ENCODE results near the gene PCNX2. TPM values are rescaled to one million over a fixed set of nuclear protein-coding genes. Genes with fewer than 3 reads are reported as not detected.

PCNX2 gene
- total and polyA plus RNA-seq, 2 of the 8 experiments (the other 6 are each of a cell fraction or from before 2014, with no cell fraction given), result 46.1 to 57.6 TPM

GRCh38 chr1:233033361-233033760 is 262.2 kb downstream of the PCNX2 start:
- H4K8ac ChIP-seq (ENCODE audit: extremely low read depth, insufficient read depth, low read length), result no peak overlapping the region
- 93% methylated on average over 3 of the region's 3 CpGs; no CpG with 5 or more reads in 1 of the 2 experiments for WGBS, 2 experiments (ENCODE audit: extremely low coverage in 1 of 2, insufficient coverage in 1 of 2, insufficient read length in 1 of 2, insufficient replicate concordance in 2 of 2, low coverage in 1 of 2, low lambda C conversion rate in 2 of 2, missing lambda C conversion rate in 1 of 2)
- H3K18ac ChIP-seq (ENCODE audit: extremely low read depth, low read length), result no peak overlapping the region
- H3K36me3 ChIP-seq (ENCODE audit: control insufficient read depth in 2 of 4, insufficient read depth in 4 of 4, low read length in 3 of 4), result no peaks in the 10 kb centered on the region
- FAIRE-seq (no peak), DNase-seq (ENCODE audit: low read depth in 1 of 2, low spot score in 2 of 2) (no peak)
- no peak overlapping the region for H2BK20ac ChIP-seq (ENCODE audit: low read length)
- H3K23ac ChIP-seq (ENCODE audit: insufficient read length), result no peak overlapping the region
- POLR2A ChIA-PET (ENCODE audit: partially characterized antibody), result no interaction called here
- H3K23me2 ChIP-seq (ENCODE audit: low read depth, low read length), result no peaks in the 10 kb centered on the region
- no peak overlapping the region for H3K14ac ChIP-seq (ENCODE audit: insufficient read length)
- H3K27me3 ChIP-seq (replicated peaks in 1 of 4; ENCODE audit: control insufficient read depth in 3 of 4, extremely low read depth in 1 of 4, insufficient read depth in 3 of 4, low read length in 3 of 4), result no peaks in the 10 kb centered on the region
- H3K27ac ChIP-seq (ENCODE audit: low read depth, low read length), result no peak overlapping the region
- no peaks in the 10 kb centered on the region for H3K79me2 ChIP-seq (ENCODE audit: control insufficient read depth in 1 of 2, insufficient read depth in 2 of 2, low read length in 2 of 2)
- H3K9me3 ChIP-seq (ENCODE audit: insufficient read depth in 2 of 2, low read depth in 1 of 2, low read length in 1 of 2), result no peaks in the 10 kb centered on the region
- H2BK12ac ChIP-seq (ENCODE audit: low read depth, low read length), result no peak overlapping the region
- no peak overlapping the region for H3K4me3 ChIP-seq (ENCODE audit: extremely low read depth in 1 of 4, insufficient read depth in 2 of 4, low read depth in 3 of 4, low read length in 4 of 4)
- no peak overlapping the region for H3K4ac ChIP-seq (replicated peaks; ENCODE audit: insufficient read length, low read depth, low read length)
- H4K20me1 ChIP-seq (replicated peaks in 1 of 2; ENCODE audit: control insufficient read depth in 1 of 2, insufficient read depth in 2 of 2, low read length in 2 of 2), result no peaks in the 10 kb centered on the region
- no peak overlapping the region for H2AFZ ChIP-seq (ENCODE audit: low read length)
- H4K91ac ChIP-seq (replicated peaks; ENCODE audit: insufficient read length, low read length), result no peak overlapping the region
- H4K5ac ChIP-seq (ENCODE audit: insufficient read length, low read depth, low read length), result no peak overlapping the region
- H2BK5ac ChIP-seq (ENCODE audit: low read depth, low read length), result no peak overlapping the region
- no peak overlapping the region for H2BK15ac ChIP-seq (ENCODE audit: low read length)
- H3K4me2 ChIP-seq (ENCODE audit: insufficient read depth in 1 of 2, low read depth in 2 of 2, low read length in 2 of 2), result no peak overlapping the region
- no peaks in the 10 kb centered on the region for H3K79me1 ChIP-seq (ENCODE audit: low read depth, low read length)
- H3K9ac ChIP-seq (replicated peaks in 1 of 4; ENCODE audit: extremely low read depth in 1 of 4, low read depth in 3 of 4, low read length in 3 of 4), result no peak overlapping the region
- H2BK120ac ChIP-seq (replicated peaks; ENCODE audit: low read depth, low read length), result no peak overlapping the region
- H3K4me1 ChIP-seq (replicated peaks in 1 of 4; ENCODE audit: control insufficient read depth in 3 of 4, insufficient read depth in 4 of 4, low read length in 3 of 4), result no peaks in the 10 kb centered on the region
- H2AK5ac ChIP-seq (ENCODE audit: low read depth, low read length), result no peak overlapping the region
- CTCF ChIA-PET (ENCODE audit: partially characterized antibody), result no interaction called here
- H3K56ac ChIP-seq (replicated peaks; ENCODE audit: insufficient read length, low read depth, low read length), result no peak overlapping the region
- no peak for TF ChIP-seq RFX5 (IDR thresholded peaks at IDR 0.05; ENCODE audit: borderline replicate concordance, low read depth, low read length)
- TF ChIP-seq SUZ12 (IDR thresholded peaks at IDR 0.05; ENCODE audit: low read length), result no peak
- no peak for TF ChIP-seq CEBPB (IDR thresholded peaks at IDR 0.05; ENCODE audit: low read depth, low read length)
- no peak for TF ChIP-seq EGR1 (IDR thresholded peaks at IDR 0.05; ENCODE audit: borderline replicate concordance, low read depth, low read length)
- TF ChIP-seq NRF1 (IDR thresholded peaks at IDR 0.05; ENCODE audit: low read depth, low read length), result no peak
- TF ChIP-seq NANOG (IDR thresholded peaks at IDR 0.05; ENCODE audit: insufficient read depth, low read depth, low read length, poor library complexity, severe bottlenecking), result no peak
- no peak for TF ChIP-seq ATF3 (IDR thresholded peaks at IDR 0.05; ENCODE audit: insufficient read depth, low read depth, low read length)
- TF ChIP-seq HDAC6 (IDR thresholded peaks at IDR 0.05; ENCODE audit: low read depth, low read length), result no peak
- TF ChIP-seq GABPA (IDR thresholded peaks at IDR 0.05; ENCODE audit: borderline replicate concordance, insufficient read depth, low read length), result no peak
- no peak for TF ChIP-seq GTF2F1 (IDR thresholded peaks at IDR 0.05; ENCODE audit: borderline replicate concordance, low read depth, low read length)
- TF ChIP-seq SP2 (IDR thresholded peaks at IDR 0.05; ENCODE audit: low read length), result no peak
- TF ChIP-seq KDM1A (IDR thresholded peaks at IDR 0.05; ENCODE audit: borderline replicate concordance, low read length), result no peak
- no peak for TF ChIP-seq ASH2L (IDR thresholded peaks at IDR 0.05; ENCODE audit: low read length)
- no peak for TF ChIP-seq EP300 (IDR thresholded peaks at IDR 0.05; ENCODE audit: borderline replicate concordance in 1 of 2, low read depth in 2 of 2, low read length in 2 of 2)
